Vagina (tissue), 2 donors: ENCODE data around the gene ARHGAP10. TPM values are rescaled to one million over a fixed set of nuclear protein-coding genes. Genes with fewer than 3 reads are reported as not detected.

Experiments used
- DNase-seq, 2 donors: peaks; one replicate each; pipeline ENCODE4 v3.0.0-alpha.2; 2017; ENCODE audit errors: extremely low spot score in 2 of 2
- H3K27ac ChIP-seq: fragments of 200-600 bp; sonication (generic); one replicate; pipeline ENCODE4 v1.5.1; 2019
- H3K27me3 ChIP-seq: fragments of 200-600 bp; sonication (generic); one replicate; pipeline ENCODE4 v1.5.1; 2019
- H3K36me3 ChIP-seq, 2 donors: fragments of 200-600 bp; sonication (generic); one replicate each; pipeline ENCODE4 v1.5.1; 2017 to 2019
- H3K4me1 ChIP-seq: fragments of 200-600 bp; sonication (generic); one replicate; pipeline ENCODE4 v1.5.1; 2019
- H3K4me3 ChIP-seq, 2 donors: fragments of 200-600 bp; sonication (generic); 1 replicate in 1 of 2; 2 replicates in 1 of 2; pipeline ENCODE4 v1.5.1; 2016 to 2019
- H3K9me3 ChIP-seq: fragments of 200-600 bp; sonication (generic); one replicate; pipeline ENCODE4 v1.5.1; 2019
- POLR2A ChIP-seq, 2 donors: fragments of 450-650 bp; IDR thresholded peaks; one replicate each; pipeline ENCODE4 v1.6.1; 2017; ENCODE audit warnings: antibody characterized with exemption in 2 of 2, mild to moderate bottlenecking in 2 of 2, moderate library complexity in 2 of 2
- POLR2AphosphoS5 ChIP-seq, 2 donors: sonication (generic); formaldehyde crosslinking; IDR thresholded peaks; one replicate each; pipeline ENCODE4 v1.9.0; 2017; ENCODE audit warnings: antibody characterized with exemption in 2 of 2, mild to moderate bottlenecking in 2 of 2, low read depth in 1 of 2; ENCODE audit not compliant: insufficient read depth in 1 of 2
- intact Hi-C: fragments of 100-400 bp; cut with DNase I; formaldehyde crosslinking; loops from one replicate; pipeline ENCODE4 v1.15.1; 2023
- total RNA-seq: library from RNA; depleted of rRNA; stranded (reverse); fragments of >200 nt; gene quantifications from one replicate; pipeline ENCODE4 v1.2.3, GENCODE V29; 2016
- TF ChIP-seq, protein P1 (sequence below), 3 experiments: fragments of 450-650 bp in 2 of 3; fragments of 200-600 bp in 1 of 3; sonication (generic) in 1 of 3; IDR thresholded peaks; one replicate each; pipeline ENCODE4 v1.5.1; 2017 to 2019; ENCODE audit warnings: antibody characterized with exemption in 3 of 3, mild to moderate bottlenecking in 2 of 3, moderate library complexity in 2 of 3

ARHGAP10 gene
- total RNA-seq, 1 donor from 2014 or later: 55.5 TPM

- no peak for DNase-seq
- intact Hi-C loops: no loop called here
- Histone ChIP-seq H3K4me3 (no peak overlapping the region), H3K27ac (no peak overlapping the region), H3K27me3 (no peaks in the 10 kb centered on the region), H3K4me1 (peaks cover 11% of the 10 kb centered on the region), H3K36me3 (peaks cover 0 to 25% of the 10 kb centered on the region in 2 donors), H3K9me3 (no peaks in the 10 kb centered on the region)
- TF ChIP-seq POLR2AphosphoS5 (IDR thresholded peaks at IDR 0.05; ENCODE audit: insufficient read depth in 1 of 2, low read depth in 1 of 2) (no peak), POLR2A (IDR thresholded peaks at IDR 0.05) (no peak)
- TF ChIP-seq, protein P1, sequence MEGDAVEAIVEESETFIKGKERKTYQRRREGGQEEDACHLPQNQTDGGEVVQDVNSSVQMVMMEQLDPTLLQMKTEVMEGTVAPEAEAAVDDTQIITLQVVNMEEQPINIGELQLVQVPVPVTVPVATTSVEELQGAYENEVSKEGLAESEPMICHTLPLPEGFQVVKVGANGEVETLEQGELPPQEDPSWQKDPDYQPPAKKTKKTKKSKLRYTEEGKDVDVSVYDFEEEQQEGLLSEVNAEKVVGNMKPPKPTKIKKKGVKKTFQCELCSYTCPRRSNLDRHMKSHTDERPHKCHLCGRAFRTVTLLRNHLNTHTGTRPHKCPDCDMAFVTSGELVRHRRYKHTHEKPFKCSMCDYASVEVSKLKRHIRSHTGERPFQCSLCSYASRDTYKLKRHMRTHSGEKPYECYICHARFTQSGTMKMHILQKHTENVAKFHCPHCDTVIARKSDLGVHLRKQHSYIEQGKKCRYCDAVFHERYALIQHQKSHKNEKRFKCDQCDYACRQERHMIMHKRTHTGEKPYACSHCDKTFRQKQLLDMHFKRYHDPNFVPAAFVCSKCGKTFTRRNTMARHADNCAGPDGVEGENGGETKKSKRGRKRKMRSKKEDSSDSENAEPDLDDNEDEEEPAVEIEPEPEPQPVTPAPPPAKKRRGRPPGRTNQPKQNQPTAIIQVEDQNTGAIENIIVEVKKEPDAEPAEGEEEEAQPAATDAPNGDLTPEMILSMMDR (IDR thresholded peaks at IDR 0.05): no peak
Measured at GRCh38 chr4:147944249-147944648, 212.4 kb downstream of the ARHGAP10 start.

DNA sequence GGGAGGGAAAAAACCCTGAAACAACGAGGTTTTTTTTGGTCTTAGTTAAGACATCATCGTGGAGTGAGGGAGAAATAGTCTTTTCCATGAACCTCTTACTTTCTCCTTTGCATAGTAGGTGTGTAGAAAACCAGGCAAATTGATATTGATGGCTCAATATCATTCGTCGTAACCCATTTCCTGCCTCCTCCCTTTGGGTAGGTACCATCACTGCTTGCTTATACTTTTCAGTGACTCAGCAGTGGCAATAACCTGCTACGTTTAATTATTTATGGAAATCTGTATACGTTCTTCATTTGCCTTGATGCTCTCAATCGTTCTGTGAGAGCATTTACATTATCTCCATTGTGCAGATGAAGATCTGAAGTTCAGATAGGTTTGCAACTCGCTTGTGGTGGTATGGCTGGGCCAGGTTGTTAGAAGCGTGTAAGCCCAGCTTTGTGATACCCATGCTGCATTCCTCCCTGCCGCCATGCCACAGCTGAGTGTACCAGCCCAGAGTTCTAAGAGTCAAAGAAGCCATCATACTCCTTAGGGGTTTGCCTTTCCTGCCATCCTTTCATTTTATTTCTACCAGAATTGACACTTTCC, 212.9 kb downstream of the ARHGAP10 start:
- H3K27me3 ChIP-seq: no peaks in the 10 kb centered on the region
- H3K9me3 ChIP-seq: no peaks in the 10 kb centered on the region
- no peak for DNase-seq
- H3K36me3 ChIP-seq: peaks cover 0 to 25% of the 10 kb centered on the region in 2 donors
- H3K4me1 ChIP-seq: peaks cover 11% of the 10 kb centered on the region
- H3K27ac ChIP-seq: no peak overlapping the region
- intact Hi-C loops: no loop called here
- TF ChIP-seq, protein P1 (IDR thresholded peaks at IDR 0.05): no peak
- no peak for TF ChIP-seq POLR2AphosphoS5 (IDR thresholded peaks at IDR 0.05; ENCODE audit: insufficient read depth in 1 of 2, low read depth in 1 of 2)
- no peak for TF ChIP-seq POLR2A (IDR thresholded peaks at IDR 0.05)
- no peak overlapping the region for H3K4me3 ChIP-seq

- intact Hi-C loops: no loop called here
- TF ChIP-seq POLR2AphosphoS5 (IDR thresholded peaks at IDR 0.05; ENCODE audit: insufficient read depth in 1 of 2, low read depth in 1 of 2): no peak
- TF ChIP-seq, protein P1 (IDR thresholded peaks at IDR 0.05): no peak
- no peak for TF ChIP-seq POLR2A (IDR thresholded peaks at IDR 0.05)
Measured at GRCh38 chr4:147948336-147948735, 216.4 kb downstream of the ARHGAP10 start.

GRCh38 chr4:147950261-147950660, 218.4 kb downstream of the ARHGAP10 start:
- H3K27me3 ChIP-seq: no peaks in the 10 kb centered on the region
- H3K36me3 ChIP-seq: peaks cover 0 to 13% of the 10 kb centered on the region in 2 donors
- H3K4me3 ChIP-seq: no peak overlapping the region
- H3K9me3 ChIP-seq: no peaks in the 10 kb centered on the region
- intact Hi-C loops: no loop called here
- TF ChIP-seq POLR2A (IDR thresholded peaks at IDR 0.05): no peak
- no peak for TF ChIP-seq POLR2AphosphoS5 (IDR thresholded peaks at IDR 0.05; ENCODE audit: insufficient read depth in 1 of 2, low read depth in 1 of 2)
- TF ChIP-seq, protein P1 (IDR thresholded peaks at IDR 0.05): no peak
- DNase-seq: no peak
- H3K4me1 ChIP-seq: no peaks in the 10 kb centered on the region
- H3K27ac ChIP-seq: no peak overlapping the region

More at GRCh38 chr4:147948336-147948735, 216.4 kb downstream of the ARHGAP10 start:
- Histone ChIP-seq H3K27me3 (no peaks in the 10 kb centered on the region), H3K4me1 (no peaks in the 10 kb centered on the region), H3K9me3 (no peaks in the 10 kb centered on the region), H3K27ac (no peak overlapping the region), H3K36me3 (peaks cover 0 to 13% of the 10 kb centered on the region in 2 donors), H3K4me3 (no peak overlapping the region)
- no peak for DNase-seq

GRCh38 chr4:147950841-147951240, 219.0 kb downstream of the ARHGAP10 start:
- TF ChIP-seq POLR2AphosphoS5 (IDR thresholded peaks at IDR 0.05; ENCODE audit: insufficient read depth in 1 of 2, low read depth in 1 of 2): no peak
- TF ChIP-seq, protein P1 (IDR thresholded peaks at IDR 0.05): no peak
- Histone ChIP-seq H3K36me3 (peaks cover 0 to 13% of the 10 kb centered on the region in 2 donors), H3K27me3 (no peaks in the 10 kb centered on the region), H3K4me3 (no peak overlapping the region), H3K4me1 (peaks cover 6% of the 10 kb centered on the region), H3K9me3 (no peaks in the 10 kb centered on the region), H3K27ac (no peak overlapping the region)
- no peak for DNase-seq
- intact Hi-C loops: no loop called here
